Astrocyte of the spinal cord (primary cell): ENCODE measurements around the gene HK2.
A peak's percentile ranks its signal among the peaks of the same experiment; 100 is the strongest.
"Not testable (repeated sequence)": the region's sequence is repeated elsewhere in the genome, so short reads cannot be mapped to it uniquely, and the experiment has no call there.

Experiments used
- DNase-seq: peaks from one replicate; pipeline ENCODE4 v3.0.0; 2011; ENCODE audit warnings: low read depth, low spot score
- H3K4me3 ChIP-seq: 2 replicates; pipeline ENCODE4 v1.5.1; 2011; ENCODE audit warnings: low read depth, mild to moderate bottlenecking, low read length, moderate library complexity
- CTCF ChIP-seq: IDR thresholded peaks from 2 replicates; pipeline ENCODE4 v1.5.1; 2012; ENCODE audit warnings: low read depth, mild to moderate bottlenecking, low read length, inconsistent platforms
- in situ Hi-C: cut with HindIII; loops from 2 replicates; pipeline ENCODE4 v1.10.0; 2017; ENCODE audit warnings: low sequenced_read_pairs

Gene HK2

DNA sequence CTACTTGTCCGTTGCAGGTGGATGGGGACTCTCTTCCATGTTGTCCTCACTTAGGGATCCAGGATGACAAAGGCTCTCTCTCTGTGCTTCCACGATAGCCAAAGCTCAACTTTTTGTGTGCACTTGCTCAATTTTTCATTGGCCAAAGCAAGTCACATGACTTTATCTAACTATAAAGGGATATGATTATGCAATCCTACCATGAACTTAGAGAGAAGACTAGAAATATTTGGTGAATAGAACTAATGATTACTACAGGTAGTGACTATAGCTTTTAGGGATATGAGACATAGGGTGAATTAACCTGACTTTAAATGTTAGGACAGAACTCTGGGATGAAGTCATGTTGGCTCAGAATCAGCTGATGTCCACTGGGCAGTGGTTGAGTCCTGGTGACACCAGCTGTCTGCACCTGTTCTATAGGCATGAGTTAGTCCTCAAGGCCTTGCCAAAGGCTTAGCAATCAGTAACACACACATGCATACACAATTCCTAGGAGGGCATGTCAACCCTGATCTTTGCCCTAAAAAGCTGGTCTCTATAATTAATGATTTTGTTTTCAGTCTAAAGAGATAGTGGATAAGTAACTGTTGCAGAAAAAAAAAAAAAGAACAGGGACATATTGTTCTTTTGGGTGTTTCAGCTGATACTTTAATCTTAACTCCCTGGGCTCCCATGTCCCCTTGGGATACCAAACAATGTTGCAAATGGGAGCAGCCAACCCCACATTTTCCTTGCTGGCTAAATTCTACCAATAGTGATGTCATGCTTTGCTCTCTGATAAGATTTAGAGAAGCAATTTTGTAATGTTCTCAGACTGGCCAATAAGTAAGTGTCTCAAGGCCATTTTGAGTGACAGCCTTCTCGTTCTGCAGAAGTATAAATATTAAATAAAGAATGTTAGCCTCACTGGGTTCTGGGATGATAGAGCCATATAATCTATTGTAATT is 12.5 kb upstream of the HK2 start:
- no peak for TF ChIP-seq CTCF
- no peak overlapping the region for H3K4me3 ChIP-seq
- in situ Hi-C loops: no loop called here
- no peak for DNase-seq

- in situ Hi-C loops: no loop called here
- TF ChIP-seq CTCF: no peak
- DNase-seq: no peak
- H3K4me3 ChIP-seq: no peak overlapping the region
Measured at GRCh38 chr2:74822771-74823566, 11.0 kb upstream of the HK2 start.

DNA sequence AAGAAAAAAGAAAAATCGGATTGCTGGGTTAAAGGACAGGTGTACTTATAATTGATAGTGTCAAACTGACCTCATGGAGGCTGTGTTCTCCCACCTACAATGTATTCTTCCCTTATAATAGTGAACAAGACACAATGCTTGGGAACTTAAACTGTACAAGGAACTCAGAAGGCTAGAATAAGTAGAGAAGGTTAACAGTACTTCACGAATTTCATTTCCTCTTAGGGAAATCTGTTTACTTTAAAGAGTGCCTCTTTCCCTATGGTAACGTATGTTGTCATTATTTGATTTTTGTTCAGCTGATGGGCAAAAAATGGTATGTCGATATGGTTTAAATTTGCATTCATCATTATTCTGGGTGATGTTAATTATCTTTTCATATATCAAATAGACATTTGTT is 9.2 kb upstream of the HK2 start:
- in situ Hi-C loops: no loop called here
- no peak for DNase-seq
- no peak for TF ChIP-seq CTCF
- no peak overlapping the region for H3K4me3 ChIP-seq

GRCh38 chr2:74828543-74828942 is 5.4 kb upstream of the HK2 start:
- in situ Hi-C loops: no loop called here
- no peak for TF ChIP-seq CTCF
- H3K4me3 ChIP-seq: no peak overlapping the region
- DNase-seq: no peak

GRCh38 chr2:74831693-74832530 is 2.0 kb upstream of the HK2 start:
- no peak for DNase-seq
- H3K4me3 ChIP-seq: no peak overlapping the region
- in situ Hi-C loops: no loop called here
- TF ChIP-seq CTCF: no peak

DNA sequence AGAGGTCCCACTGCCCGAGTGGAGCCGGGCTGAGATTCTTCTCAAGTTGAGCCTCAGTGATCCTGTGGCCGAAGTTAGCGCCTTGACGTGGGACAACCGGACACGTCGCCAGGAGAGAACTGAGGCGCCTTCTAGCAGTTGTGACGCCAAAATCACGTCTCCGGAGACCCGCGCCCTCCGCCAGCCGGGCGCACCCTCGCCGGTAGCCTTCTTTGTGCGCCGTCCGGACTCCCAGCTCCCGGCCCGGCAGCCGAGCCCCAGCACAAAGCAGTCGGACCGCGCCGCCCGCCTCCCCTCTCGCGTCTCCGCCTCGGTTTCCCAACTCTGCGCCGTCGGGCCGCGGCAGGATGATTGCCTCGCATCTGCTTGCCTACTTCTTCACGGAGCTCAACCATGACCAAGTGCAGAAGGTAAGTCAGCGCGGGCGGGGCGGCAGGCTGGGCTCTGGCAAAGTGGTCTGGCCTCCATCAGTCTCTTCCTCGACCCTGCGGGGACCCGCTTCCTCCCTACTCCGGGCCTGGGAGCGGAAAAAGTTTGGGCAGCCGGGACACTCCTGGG is 386 bp downstream of the HK2 start:
- DNase-seq: peak; percentile 32
- in situ Hi-C loops: not testable (repeated sequence)
- H3K4me3 ChIP-seq: peak overlapping the region; percentile 54
